ENCODE data around the gene PRR35.

The PRR35 gene

GRCh38 chr16:549544-550263 is 10.5 kb upstream of the PRR35 start:
- no peak for DNase-seq

DNA sequence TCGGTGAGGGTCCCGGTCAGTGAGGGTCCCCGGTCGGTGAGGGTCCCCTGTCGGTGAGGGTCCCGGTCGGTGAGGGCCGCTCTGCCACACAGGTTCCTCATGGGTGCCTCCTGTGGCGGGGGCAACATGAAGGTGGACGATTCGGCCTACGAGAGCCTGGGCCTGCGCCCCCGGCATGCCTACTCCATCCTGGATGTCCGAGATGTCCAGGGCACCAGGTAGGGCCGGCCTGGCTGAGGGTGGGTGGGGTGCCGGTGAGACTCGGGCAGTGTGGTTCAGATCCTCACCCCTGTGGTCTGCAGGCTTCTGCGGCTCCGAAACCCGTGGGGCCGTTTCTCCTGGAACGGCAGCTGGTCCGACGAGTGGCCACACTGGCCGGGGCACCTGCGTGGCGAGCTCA is 9.0 kb upstream of the PRR35 start:
- DNase-seq: no peak

GRCh38 chr16:552171-552570 is 8.0 kb upstream of the PRR35 start:
- no peak for DNase-seq

DNA sequence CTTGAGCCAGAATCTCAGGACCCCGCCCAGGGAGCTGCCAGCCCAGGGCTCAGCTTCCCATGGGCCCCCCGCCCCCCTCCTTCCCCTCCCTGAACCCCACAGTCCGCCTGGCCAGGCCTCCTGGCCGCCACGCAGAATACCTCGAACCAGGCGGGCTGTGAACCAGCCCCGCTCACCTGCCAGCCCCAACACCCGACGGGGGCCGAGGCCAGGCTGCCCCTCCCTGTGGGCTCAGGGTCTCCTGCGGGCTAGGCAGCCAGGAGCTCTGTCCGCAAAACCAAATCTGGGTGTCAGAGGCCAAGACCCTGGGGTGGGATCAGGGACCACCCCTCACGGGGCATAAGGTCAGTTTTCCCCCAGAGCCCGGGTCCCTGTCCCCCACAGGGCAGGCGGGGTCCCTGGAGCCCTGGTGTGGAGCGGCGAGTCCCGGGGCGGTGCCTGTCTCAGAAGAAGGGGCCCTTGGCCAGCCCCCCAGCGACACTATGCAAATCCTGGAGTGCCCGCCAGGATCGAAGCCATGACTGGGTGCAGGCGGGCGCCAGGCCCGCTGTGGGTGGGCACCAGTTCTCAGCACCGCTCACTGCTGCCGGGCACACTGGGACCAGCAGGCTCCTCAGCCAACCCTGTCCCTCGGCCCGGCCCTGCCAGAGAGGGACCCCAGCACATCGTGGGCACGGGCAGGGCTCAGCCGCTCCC is 6.4 kb upstream of the PRR35 start:
- no peak for DNase-seq

GRCh38 chr16:554297-554621 is 5.9 kb upstream of the PRR35 start:
- no peak for DNase-seq

DNA sequence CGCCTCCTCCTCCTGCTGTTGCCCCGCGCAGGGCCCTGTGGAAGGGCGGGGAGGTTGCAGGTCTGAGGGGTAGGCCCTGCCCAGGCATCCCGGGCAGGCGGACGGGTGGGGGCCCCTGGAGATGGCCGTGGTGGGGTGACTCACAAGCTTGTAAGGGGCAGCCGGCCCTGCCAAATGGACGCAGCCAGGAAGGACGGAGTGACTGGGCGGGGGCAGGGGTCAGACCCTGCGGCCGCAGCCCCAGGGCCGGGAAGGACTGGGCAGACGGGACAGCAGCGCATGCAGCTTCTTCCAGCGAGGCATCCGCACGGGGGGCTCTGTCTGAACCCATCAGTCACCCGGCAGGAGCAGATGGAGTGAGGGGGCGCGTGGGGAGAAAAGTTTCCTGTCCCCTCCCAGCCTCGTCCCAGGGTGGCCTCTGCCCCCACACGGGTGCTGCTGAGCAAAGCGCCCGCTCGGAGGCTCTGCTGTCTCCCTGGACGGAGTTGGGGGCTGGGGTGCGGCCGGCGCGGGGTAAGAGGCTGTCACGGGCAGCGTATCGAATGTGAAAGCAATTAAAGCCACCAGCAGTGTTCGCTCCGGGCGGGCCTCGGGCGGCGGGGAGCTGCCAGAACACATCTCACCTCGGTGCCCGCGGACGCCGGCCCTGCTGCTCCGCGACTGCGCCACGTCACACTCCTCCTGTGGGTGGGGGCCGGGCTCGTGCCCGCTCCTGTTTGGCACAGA is 5.4 kb upstream of the PRR35 start:
- DNase-seq: no peak

- no peak for DNase-seq
Measured at GRCh38 chr16:555528-556473, 4.4 kb upstream of the PRR35 start.

DNA sequence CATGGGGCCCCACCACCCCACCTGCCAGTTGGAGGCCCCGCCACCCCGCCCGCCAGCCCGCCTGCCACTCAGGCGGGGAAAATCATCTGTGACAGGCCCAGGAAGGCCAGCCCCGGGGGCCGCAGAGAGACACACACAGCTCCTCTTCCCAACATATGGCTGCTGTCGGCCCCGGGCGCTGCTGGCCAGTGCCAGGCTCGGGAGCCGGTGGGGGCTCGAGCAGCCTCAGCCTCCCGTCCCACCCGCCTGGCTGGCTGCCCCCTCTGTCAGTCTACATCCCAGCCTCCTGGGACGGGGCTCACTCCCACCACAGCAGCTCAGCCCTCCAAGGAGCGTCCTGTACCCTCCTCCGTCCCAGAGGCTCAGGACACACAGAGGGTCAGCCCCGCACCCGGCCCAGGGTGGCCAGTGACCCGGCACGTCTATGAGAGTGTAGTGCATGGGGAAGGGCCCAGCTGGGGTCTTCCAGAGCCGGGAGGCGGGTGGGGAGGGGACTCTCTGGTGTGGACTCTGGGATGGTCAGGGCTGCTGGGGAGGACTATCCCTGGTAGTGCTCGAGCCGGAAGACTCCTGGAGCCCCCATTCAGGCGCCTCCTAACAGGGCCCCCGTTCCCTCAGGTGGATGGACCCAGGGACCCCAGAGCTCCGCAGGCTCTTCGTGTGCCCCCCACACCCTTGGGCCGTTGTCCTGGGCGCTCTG is 3.6 kb upstream of the PRR35 start:
- DNase-seq: no peak

DNA sequence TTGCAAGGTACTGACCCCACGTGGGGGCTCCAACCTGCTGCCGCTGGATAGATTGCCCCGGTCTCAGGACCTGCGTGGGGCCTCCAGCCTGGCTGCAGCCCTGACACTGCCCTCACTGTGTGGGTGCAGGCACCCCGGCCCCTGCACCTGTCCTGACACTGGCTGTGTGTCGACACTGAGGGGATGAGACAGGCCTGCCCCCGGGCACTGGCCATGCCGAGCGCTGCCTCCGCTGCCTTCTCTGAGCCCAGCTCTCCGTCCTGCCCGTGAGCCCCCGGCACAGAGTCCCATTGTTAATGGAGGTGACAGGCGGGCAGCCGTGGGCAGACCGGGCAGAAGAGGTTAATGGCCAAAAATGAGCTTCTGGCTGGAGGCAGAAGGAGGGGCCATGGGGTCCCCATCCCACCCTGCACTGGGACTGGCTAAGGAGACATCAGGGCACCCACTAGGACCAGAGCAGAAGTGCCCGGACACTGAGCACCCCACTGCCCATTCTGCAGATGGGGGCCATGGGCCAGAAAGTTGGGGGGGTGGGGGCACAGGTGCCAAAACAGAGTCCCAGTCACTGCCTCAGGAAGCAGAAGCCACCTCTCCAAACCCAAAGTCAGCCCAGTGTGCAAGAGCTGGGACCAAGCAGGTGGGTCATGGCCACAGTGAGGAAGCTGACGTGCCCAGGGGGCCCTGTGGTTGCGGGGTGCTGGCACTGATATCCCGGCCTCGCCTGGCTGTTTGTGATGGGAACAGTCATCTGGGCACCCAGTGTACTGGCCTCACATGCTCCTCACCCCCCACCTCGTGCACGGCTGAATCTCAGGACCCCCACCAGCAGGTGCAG is 2.5 kb upstream of the PRR35 start:
- DNase-seq: no peak

GRCh38 chr16:558298-559020 is 1.7 kb upstream of the PRR35 start:
- DNase-seq: no peak

- DNase-seq: no peak
Measured at GRCh38 chr16:559021-559380, 1.2 kb upstream of the PRR35 start.

GRCh38 chr16:559411-560203 is 587 bp upstream of the PRR35 start:
- no peak for DNase-seq

DNA sequence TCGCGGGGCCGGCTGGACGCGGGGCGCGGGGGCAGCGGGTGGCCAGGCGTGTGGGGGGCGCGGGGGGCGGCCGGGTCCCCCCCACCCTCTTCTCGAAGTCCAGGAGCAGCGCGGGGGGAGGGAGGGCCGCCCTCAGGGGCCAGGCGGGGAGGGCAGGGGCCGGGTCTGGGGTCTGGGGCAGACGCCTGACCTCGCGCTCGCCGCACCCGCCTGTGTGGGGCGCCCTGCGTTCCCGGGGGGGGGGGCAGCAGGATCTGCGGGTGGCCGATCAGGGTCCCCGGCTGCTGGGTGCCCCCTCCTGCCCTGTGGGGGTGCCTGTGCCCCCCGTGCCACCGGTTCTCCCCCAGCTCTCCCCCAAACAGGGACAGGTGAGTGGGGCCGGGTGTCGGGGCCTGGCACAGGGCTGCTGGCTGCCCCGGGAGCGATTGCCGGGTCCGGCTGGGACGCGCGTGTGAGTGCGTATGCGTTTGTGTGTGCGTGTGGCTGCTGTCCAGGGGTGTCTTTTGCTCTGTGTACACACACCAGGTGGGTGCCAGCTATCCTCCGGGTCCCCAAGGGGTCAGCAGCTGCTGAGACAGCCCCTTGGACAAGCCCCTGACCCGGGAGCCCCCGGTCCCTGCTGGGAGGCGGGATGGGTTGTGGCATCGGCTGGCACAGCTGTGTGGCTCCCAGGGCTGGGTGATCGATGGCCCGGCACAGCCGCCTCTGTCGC is 663 bp downstream of the PRR35 start:
- DNase-seq: no peak

GRCh38 chr16:561413-561794 is 1.2 kb downstream of the PRR35 start:
- DNase-seq: no peak

- DNase-seq: no peak
Measured at GRCh38 chr16:561957-562938, 2.1 kb downstream of the PRR35 start.

GRCh38 chr16:563072-563644 is 3.0 kb downstream of the PRR35 start:
- no peak for DNase-seq

DNA sequence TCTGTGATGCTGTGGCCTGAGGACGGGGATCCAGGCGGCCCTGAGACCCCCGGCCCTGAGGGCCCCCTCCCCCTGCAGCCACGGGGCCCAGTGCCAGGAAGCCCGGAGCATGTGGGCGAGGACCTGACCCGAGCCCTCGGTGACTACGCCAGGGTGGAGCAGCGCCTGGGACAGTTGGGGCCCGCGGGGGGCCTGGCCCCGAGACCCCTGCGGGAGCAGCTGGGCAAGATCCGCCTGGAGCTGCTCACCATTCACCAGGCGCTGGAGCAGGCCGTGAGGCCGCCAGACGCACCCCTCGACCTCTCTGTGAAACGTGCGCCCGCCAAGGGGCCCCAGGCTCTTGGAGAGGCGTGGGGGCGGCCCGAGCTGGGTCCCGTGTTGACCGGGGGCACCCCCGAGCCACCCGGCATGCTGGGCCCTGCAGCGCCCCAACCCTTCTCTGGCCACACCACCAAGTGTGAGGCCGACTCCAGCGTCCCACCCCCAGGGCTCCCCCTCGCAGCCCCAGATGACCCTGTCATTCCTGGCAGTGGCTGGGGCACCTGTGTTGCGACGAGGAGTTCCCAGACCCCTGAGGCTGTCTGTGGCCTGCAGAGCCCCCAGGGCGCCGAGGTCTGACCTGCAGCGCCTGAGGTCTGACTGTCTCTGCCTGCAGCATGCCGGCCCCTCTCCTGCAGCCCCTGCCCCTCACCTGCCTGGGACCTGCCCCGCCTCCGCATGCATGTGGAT is 4.7 kb downstream of the PRR35 start:
- DNase-seq: no peak
